Activated naive CD4-positive, alpha-beta T cell treated with anti-CD3 and anti-CD28 coated beads for 36 hours (primary cell): Measurements from ENCODE around the gene FDPS. TPM values are rescaled to one million over a fixed set of nuclear protein-coding genes. Genes with fewer than 3 reads are reported as not detected.
"Not testable (repeated sequence)": the region's sequence is repeated elsewhere in the genome, so short reads cannot be mapped to it uniquely, and the experiment has no call there.

ENCODE experiments used
- CTCF ChIA-PET: fragments of 350-600 bp; sonication (Branson Sonifier 250); formaldehyde crosslinking; loops from one replicate; lab custom pipeline; 2021; ENCODE audit warnings: antibody characterized with exemption; lab: Charles Lee
- DNase-seq: peaks from one replicate; pipeline ENCODE4 v3.0.0-alpha.2; 2020
- H3K27ac Mint-ChIP-seq: one replicate; pipeline ENCODE4 v1.8.0; 2021; ENCODE audit warnings: mild to moderate bottlenecking, mixed read lengths
- H3K27me3 Mint-ChIP-seq: one replicate; pipeline ENCODE4 v1.8.0; 2021; ENCODE audit warnings: low read depth, mixed read lengths
- H3K36me3 Mint-ChIP-seq: one replicate; pipeline ENCODE4 v1.8.0; 2021; ENCODE audit warnings: low read depth, mixed read lengths
- H3K4me1 Mint-ChIP-seq: one replicate; pipeline ENCODE4 v1.8.0; 2021; ENCODE audit warnings: low read depth, mixed read lengths
- H3K4me3 Mint-ChIP-seq: one replicate; pipeline ENCODE4 v1.8.0; 2021; ENCODE audit warnings: mild to moderate bottlenecking, moderate library complexity, mixed read lengths
- H3K9me3 Mint-ChIP-seq: one replicate; pipeline ENCODE4 v1.8.0; 2021; ENCODE audit warnings: mixed read lengths
- intact Hi-C: fragments of 100-400 bp; cut with micrococcal nuclease; formaldehyde crosslinking; loops from one replicate; pipeline ENCODE4 v1.15.1; 2023
- total RNA-seq, 2 experiments: library from RNA; stranded (reverse); gene quantifications; one replicate each; pipeline ENCODE4 v1.2.3, GENCODE V29; 2021

FDPS gene
- total RNA-seq, 2 experiments from 2014 or later, result 332 to 333 TPM

DNA sequence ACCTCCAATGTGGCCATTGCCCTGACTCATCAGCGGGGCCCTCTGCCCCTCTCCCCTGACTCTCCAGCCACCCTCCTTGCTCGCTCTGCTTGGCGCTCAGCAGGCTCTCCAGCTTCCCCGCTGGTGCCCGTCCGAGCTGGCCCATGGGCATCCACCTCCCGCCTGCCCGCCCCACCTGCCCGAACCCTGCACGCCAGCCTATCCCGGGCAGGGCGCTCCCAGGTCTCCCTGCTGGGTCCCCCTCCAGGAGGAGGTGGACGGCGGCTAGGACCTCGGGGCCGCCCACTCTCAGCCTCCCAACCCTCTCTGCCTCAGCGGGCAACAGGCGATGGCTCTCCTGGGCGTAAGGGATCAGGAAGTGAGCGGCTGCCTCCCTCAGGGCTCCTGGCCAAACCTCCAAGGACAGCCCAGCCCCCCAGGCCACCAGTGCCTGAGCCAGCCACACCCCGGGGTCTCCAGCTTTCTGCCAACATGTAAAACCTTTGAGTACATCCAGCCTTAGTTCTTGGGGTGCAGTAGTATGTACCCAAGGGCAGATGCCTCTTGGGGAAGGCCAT lies 20.6 kb upstream of the FDPS start:
- Mint-ChIP-seq H3K27ac (no peak overlapping the region), H3K27me3 (no peaks in the 10 kb centered on the region)
- CTCF ChIA-PET, result interaction anchor here (1.3 kb wide), 1 partner anchor 9 kb away, joined by 3 read pairs; no protein-coding TSS in a partner anchor

DNA sequence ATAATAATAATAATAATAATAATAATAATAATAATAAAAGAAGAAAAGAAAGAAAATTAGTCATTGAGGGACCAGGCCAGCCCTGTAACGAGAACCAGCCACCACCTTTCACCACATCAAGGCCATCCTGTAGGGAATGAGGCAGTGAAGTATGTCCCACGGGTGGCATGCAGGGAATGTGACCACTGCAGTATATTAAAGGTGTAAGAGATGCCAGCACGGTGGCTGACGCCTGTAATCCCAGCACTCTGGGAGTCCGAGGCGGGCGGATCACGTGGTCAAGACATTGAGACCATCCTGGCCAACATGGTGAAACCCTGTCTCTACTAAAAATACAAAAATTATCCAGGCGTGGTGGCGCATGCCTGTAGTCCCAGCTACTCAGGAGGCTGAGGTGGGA lies 17.7 kb upstream of the FDPS start:
- intact Hi-C loops, H3K36me3 Mint-ChIP-seq, H3K4me3 Mint-ChIP-seq, H3K4me1 Mint-ChIP-seq, DNase-seq, CTCF ChIA-PET, H3K9me3 Mint-ChIP-seq, H3K27ac Mint-ChIP-seq: not testable (repeated sequence)
- peaks cover 14% of the 10 kb centered on the region for H3K27me3 Mint-ChIP-seq

More for the DNA sequence above, 20.6 kb upstream of the FDPS start:
- no peaks in the 10 kb centered on the region for H3K36me3 Mint-ChIP-seq
- no peak for DNase-seq
- no peaks in the 10 kb centered on the region for H3K4me1 Mint-ChIP-seq
- intact Hi-C loops, result no loop called here
- no peaks in the 10 kb centered on the region for H3K9me3 Mint-ChIP-seq
- no peak overlapping the region for H3K4me3 Mint-ChIP-seq

DNA sequence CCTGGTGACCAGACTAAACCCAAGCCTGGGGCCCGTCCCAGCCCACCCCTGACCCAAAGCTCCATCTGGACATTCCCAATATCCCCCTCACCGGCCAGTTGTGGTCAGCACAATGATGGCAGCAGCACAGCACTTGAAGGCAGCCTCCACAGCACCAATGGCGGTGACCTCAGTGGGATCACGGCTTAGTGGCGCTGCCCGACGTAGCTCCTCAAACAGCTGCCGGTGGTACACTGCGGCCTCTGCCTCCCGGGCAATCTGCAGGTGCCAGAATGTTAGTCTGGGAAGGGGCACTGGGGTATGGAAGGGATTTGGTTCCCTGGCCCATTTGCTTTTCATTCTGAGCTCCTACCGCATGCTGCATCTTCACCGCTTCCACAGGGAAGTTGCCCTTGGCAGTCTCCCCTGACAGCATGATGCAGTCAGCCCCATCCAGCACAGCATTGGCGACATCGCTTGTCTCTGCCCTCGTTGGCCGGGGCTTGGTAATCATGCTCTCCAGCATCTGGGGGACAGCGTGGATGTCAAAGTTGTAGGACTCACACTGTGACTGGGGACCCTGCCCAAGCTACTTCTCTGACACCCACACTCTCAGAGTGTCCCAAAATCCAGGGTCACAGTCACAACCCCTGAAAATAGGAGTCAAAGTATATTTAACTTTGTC lies 15.4 kb upstream of the FDPS start:
- Mint-ChIP-seq H3K36me3 (no peaks in the 10 kb centered on the region), H3K9me3 (no peaks in the 10 kb centered on the region), H3K27me3 (peaks cover 24% of the 10 kb centered on the region), H3K4me1 (peaks cover 4% of the 10 kb centered on the region), H3K4me3 (no peak overlapping the region), H3K27ac (no peak overlapping the region)
- CTCF ChIA-PET, result no interaction called here
- intact Hi-C loops, result no loop called here
- no peak for DNase-seq

DNA sequence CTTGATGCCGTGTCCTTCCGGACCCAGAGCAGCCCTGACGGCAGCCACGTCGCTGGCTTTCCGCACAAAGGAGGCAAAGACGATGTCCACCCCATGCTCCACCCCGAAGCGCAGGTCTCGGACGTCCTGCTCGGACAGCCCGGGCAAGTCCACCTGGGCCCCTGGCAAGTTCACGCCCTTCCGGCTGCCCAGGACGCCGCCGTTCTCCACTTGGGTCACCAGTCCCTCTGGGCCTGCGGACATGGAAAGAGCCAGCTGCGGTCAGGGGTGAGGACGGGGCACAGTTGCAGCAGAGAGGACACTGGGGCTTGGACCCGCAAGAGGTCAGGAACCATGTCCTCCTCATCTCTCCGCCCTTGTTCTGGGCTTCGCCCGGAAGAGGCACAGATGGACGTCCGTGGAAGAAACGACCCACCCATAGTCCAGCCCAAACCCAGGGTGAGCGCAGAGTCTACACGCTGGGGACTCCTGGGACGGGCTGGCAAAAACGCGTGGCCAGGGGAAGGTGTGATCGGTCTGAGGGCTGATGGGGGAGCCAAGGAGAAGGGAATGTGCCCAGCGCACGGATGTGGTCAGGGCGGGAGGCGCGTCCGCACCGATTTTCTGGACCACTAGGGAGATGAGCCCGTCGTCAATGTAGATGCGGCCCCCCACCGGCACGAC lies 14.0 kb upstream of the FDPS start:
- peaks cover 4% of the 10 kb centered on the region for H3K4me1 Mint-ChIP-seq
- H3K27me3 Mint-ChIP-seq, result peaks cover 24% of the 10 kb centered on the region
- intact Hi-C loops, result no loop called here
- H3K36me3 Mint-ChIP-seq, result no peaks in the 10 kb centered on the region
- no peak overlapping the region for H3K27ac Mint-ChIP-seq
- no peak overlapping the region for H3K4me3 Mint-ChIP-seq
- no peaks in the 10 kb centered on the region for H3K9me3 Mint-ChIP-seq
- no peak for DNase-seq
- CTCF ChIA-PET, result no interaction called here

DNA sequence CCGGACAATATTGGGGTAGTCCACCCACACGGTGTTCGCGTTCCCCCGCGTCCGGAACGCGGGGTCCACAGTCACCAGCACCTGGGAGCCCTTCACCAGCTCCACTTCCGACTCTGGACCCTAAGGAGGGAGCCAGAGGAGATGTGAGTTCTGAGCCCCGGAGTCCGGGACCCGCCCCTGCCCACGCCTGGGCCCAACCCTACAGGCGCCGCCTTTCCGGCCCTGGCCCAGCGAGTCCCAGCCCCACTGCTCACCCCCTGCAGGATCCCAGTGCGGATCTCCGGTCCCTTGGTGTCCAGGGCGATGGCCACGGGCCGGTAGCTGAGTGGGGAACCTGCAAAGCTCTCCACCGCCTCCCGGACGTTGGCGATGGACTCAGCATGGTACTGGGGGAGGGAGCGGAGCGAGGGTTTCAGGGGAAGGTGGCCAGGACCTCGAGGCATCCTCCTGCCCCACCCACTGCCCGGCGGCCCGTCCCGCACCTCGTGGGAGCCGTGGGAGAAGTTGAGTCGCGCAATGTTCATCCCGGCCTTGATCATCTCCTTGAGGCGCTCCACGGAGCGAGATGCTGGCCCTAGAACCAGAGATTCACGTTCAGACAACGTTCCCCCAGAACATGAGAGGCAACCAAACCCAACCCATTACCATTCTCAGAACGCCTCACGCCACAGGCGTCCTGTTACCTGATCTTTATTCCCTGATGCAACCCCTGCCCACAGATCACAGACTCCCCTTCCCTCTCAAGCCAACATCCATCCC lies 13.3 kb upstream of the FDPS start:
- CTCF ChIA-PET, result no interaction called here
- Mint-ChIP-seq H3K36me3 (no peaks in the 10 kb centered on the region), H3K4me3 (no peak overlapping the region), H3K27me3 (peaks cover 24% of the 10 kb centered on the region), H3K4me1 (peaks cover 4% of the 10 kb centered on the region), H3K9me3 (no peaks in the 10 kb centered on the region), H3K27ac (no peak overlapping the region)
- intact Hi-C loops, result no loop called here
- no peak for DNase-seq

DNA sequence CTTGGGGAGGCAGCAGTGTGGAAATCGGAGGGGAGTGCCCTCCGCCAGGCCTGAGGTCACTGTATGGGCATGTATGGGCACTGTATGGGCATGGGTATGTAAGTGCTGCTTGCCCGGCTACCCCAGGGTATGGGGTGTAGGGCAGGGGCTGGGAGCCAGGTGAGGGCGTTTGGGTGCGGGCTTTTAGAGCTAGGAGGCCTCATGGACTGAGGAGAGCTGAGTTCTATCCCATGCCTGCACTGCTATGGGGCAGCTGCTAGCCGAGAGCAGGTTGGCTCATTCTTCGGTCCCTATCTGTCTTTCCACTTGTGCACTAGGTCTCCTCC lies 12.8 kb upstream of the FDPS start:
- intact Hi-C loops, result no loop called here
- Mint-ChIP-seq H3K4me1 (peaks cover 4% of the 10 kb centered on the region), H3K9me3 (no peaks in the 10 kb centered on the region), H3K4me3 (no peak overlapping the region), H3K27ac (no peak overlapping the region), H3K36me3 (no peaks in the 10 kb centered on the region), H3K27me3 (peaks cover 24% of the 10 kb centered on the region)
- CTCF ChIA-PET, result interaction anchor here (0.8 kb wide), 1 partner anchor 17 kb away, joined by 3 read pairs; no protein-coding TSS in a partner anchor
- no peak for DNase-seq

DNA sequence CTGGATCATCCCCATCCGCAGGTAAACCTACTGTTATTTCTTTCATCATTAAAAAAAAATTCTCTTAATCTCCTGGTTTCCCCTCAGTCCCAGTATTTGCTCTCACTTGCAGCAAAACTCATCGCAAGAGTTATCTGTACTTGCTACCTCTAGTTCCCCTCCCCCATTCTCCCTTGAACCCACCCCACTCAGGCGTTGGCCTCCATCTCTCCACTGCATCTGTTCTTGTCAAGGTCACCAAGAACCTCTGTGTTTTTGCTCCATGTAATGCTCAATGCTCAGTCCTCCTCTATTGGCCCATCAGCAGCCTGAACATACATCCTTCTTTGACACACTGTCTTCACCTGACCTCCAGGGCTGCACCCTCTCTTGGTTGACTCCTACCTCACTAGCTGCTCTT lies 12.0 kb upstream of the FDPS start:
- no peak for DNase-seq
- intact Hi-C loops, result no loop called here

DNA sequence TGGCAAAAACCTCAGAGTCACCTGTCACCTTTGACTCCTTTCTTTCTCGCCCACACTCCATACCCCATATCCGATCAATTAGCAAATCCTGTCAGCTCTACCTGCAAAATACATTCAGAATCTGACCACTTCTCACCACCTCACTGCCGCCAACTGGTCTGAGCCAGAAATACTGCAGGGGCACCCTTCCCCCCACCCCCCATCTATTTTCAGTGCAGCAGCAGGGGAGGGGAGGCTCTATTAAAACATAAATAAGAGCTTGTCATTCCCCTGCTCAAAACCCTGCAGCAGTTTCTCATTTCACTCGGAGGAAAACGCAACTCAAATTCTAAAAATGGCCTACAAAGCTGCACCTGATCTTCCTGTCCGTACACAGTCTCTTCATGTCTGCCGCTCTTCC lies 11.3 kb upstream of the FDPS start:
- CTCF ChIA-PET, result interaction anchor here (0.9 to 2.1 kb wide), 2 partner anchors 47 to 63 kb away, joined by 3 to 7 read pairs; no protein-coding TSS in a partner anchor
- no peaks in the 10 kb centered on the region for H3K9me3 Mint-ChIP-seq
- H3K27me3 Mint-ChIP-seq, result peaks cover 24% of the 10 kb centered on the region
- no peaks in the 10 kb centered on the region for H3K36me3 Mint-ChIP-seq
- H3K27ac Mint-ChIP-seq, result no peak overlapping the region
- DNase-seq, result no peak
- intact Hi-C loops, result no loop called here
- peaks cover 4% of the 10 kb centered on the region for H3K4me1 Mint-ChIP-seq
- no peak overlapping the region for H3K4me3 Mint-ChIP-seq

More for the DNA sequence above, 12.0 kb upstream of the FDPS start:
- Mint-ChIP-seq H3K36me3 (no peaks in the 10 kb centered on the region), H3K9me3 (no peaks in the 10 kb centered on the region), H3K4me3 (no peak overlapping the region), H3K27ac (no peak overlapping the region), H3K27me3 (peaks cover 24% of the 10 kb centered on the region), H3K4me1 (peaks cover 4% of the 10 kb centered on the region)
- CTCF ChIA-PET, result interaction anchor here (0.8 to 2.1 kb wide), 2 partner anchors 17 to 46 kb away, joined by 3 to 7 read pairs; no protein-coding TSS in a partner anchor

DNA sequence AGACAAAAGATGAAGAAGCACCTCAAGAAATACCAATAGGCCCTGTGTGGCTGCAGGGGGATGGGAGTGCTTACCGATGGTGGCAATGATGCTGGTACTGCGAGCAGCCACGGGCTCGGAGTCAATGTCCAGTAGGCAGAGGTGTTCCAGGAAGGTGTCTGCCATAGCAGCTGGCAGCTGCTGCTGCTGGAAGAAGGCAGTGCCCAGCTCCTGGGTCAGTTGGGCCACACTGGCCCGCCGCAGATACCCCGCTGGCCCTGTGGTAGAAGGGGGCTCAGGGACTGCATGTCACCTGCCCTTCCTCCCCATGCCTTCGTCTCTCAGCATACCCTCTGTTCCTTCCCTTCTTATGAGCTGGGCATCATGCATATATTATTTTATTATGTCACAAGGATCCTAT lies 8.6 kb upstream of the FDPS start:
- CTCF ChIA-PET, result interaction anchor here (2.9 kb wide), 1 partner anchor 49 kb away, joined by 10 read pairs; no protein-coding TSS in a partner anchor
- no peaks in the 10 kb centered on the region for H3K4me1 Mint-ChIP-seq

DNA sequence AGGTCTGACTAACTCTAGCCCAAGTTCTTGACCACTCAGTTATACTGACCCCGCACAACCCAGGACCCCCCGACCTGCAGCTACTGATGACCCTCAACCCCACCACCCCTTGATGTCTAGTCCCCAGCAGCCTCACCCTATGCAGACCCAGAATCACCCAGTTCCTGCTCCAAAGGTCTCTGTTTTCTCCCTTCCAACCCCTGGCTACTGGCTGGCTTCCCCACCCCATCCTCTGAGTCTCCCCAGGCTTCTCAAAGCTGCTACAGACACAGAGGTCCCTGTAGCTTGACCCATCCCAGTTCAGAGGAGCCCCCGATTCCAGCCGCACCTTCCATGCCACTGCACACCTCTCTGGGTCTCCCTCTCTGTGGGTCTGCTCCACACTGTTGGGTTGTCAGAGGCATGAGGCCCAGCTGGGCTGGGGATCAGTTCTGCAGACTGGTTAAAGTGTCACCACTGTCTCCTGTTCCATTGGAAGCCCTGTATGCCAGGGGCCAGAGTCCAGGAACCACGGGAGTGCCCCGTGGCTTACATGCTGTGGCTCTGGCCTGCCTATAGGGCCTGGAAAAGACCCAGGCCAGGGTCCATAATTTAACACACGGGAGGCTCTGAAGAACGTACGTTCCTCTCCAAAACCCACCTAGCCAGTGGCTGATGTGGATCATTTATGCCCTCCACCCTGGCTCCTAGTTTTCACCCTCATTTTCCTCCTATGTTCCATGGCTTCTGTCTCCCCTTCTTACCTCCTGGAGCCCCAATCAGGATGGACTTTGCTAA lies 7.9 kb upstream of the FDPS start:
- peaks cover 13% of the 10 kb centered on the region for H3K27me3 Mint-ChIP-seq
- no peaks in the 10 kb centered on the region for H3K9me3 Mint-ChIP-seq
- H3K27ac Mint-ChIP-seq, result no peak overlapping the region
- H3K4me1 Mint-ChIP-seq, result no peaks in the 10 kb centered on the region
- DNase-seq, result no peak
- no peak overlapping the region for H3K4me3 Mint-ChIP-seq
- CTCF ChIA-PET, result interaction anchor here (2.9 kb wide), 1 partner anchor 50 kb away, joined by 10 read pairs; no protein-coding TSS in a partner anchor
- H3K36me3 Mint-ChIP-seq, result no peaks in the 10 kb centered on the region
- intact Hi-C loops, result no loop called here

More for the DNA sequence above, 8.6 kb upstream of the FDPS start:
- Mint-ChIP-seq H3K36me3 (no peaks in the 10 kb centered on the region), H3K9me3 (no peaks in the 10 kb centered on the region), H3K4me3 (no peak overlapping the region), H3K27ac (no peak overlapping the region), H3K27me3 (peaks cover 17% of the 10 kb centered on the region)
- intact Hi-C loops, result no loop called here
- no peak for DNase-seq

DNA sequence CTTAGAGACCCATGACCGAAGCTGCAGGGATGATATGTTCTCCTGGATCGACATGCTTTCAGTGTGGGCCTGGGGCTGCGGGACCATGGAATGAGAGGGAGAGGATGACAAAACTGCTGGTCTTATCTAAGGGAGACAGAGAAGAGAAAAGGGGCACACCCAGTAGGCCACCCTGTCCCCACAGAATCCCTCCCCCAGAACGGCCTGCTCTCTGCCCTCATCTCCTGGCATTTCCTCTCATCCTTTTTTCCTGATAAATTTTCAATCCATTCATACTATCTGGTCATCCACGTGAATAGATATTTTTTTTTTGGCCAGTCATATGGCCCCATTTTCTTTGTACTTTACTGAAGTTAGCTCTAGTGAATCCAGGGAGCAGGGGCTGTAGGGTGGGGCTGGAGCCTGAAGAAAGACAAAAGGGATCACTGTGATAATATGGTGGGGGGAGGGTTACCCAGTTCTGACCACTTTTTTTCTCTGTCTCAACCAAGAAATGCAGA lies 7.3 kb upstream of the FDPS start, which contains the start of gene PKLR:
TSS of gene PKLR (minus strand) at position 97 of the 500 bp plus-strand sequence. CDS start at position 54, 43 bp downstream.
- H3K27me3 Mint-ChIP-seq, result peaks cover 8% of the 10 kb centered on the region
- H3K4me3 Mint-ChIP-seq, result no peak within 1 kb of the TSS
- H3K36me3 Mint-ChIP-seq, result no peaks in the 10 kb centered on the region
- DNase-seq, result no peak
- intact Hi-C loops, result no loop called here
- H3K9me3 Mint-ChIP-seq, result no peaks in the 10 kb centered on the region
- CTCF ChIA-PET, result interaction anchor here (2.9 kb wide), 1 partner anchor 51 kb away, joined by 10 read pairs; no protein-coding TSS in a partner anchor
- H3K4me1 Mint-ChIP-seq, result no peaks in the 10 kb centered on the region
- no peak within 1 kb of the TSS for H3K27ac Mint-ChIP-seq
